Lower leg skin (tissue), 3 donors: ENCODE data around the gene METAP1D.

ENCODE experiments used
- CTCF ChIP-seq, 3 donors: fragments of 450-650 bp; IDR thresholded peaks; one replicate each; pipeline ENCODE4 v1.5.1; 2016; ENCODE audit warnings: antibody characterized with exemption in 3 of 3, mild to moderate bottlenecking in 3 of 3, moderate library complexity in 2 of 3
- POLR2A ChIP-seq, 2 donors: fragments of 450-650 bp; IDR thresholded peaks; one replicate each; pipeline ENCODE4 v1.6.1; 2016 to 2017; ENCODE audit warnings: antibody characterized with exemption in 2 of 2, mild to moderate bottlenecking in 1 of 2, moderate library complexity in 1 of 2

DNA sequence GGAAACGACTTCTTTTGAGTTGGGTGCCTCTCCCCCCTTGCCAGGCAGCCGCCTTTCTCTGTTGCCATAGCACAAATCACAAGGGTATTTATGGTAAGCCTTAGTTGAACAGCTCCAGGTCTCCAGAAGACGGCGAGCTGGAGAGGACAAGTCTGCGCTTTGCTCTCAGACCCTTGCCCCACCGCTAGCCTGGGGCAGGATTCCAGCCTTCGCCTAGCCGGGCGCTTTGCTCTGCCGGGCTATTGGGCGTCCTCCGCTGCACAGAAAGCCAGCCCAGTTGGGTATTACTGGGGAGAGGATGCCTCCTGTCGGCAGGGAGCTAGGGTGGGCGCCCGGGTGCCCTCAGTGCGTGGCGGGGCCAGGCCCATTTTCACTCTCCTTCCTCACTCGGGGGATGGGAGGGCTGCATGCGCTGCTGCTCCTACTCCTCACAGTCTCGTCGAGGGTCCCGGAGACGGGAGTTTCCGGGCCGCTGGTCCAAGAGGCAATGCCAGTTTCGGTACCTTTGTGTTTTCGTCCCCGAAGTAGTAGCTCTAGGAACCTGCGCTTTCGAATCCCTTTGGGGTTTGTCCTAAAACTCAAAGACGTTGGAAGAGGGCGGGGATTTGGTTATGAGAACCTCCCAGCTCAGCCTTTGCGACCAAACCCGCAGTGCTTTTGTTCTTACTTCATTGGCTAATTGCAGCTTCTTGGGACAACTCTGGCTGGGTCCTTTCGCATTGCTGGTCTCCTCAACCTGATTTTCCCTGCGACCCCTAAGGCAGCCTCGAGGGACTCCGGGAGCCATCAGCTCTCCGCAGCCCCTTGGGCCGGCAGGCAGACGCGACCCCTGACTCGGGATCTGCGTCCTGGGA lies 106.6 kb downstream of the METAP1D start:
- TF ChIP-seq CTCF (IDR thresholded peaks at IDR 0.05), result no peak
- no peak for TF ChIP-seq POLR2A (IDR thresholded peaks at IDR 0.05)
